Breast epithelium (tissue), 3 donors: ENCODE data around the gene PARP12.

Source experiments
- CTCF ChIP-seq, 3 donors: fragments of 450-650 bp; IDR thresholded peaks; one replicate each; pipeline ENCODE4 v1.5.1; 2016 to 2017; ENCODE audit warnings: antibody characterized with exemption in 3 of 3, mild to moderate bottlenecking in 3 of 3, moderate library complexity in 3 of 3
- POLR2A ChIP-seq: fragments of 450-650 bp; IDR thresholded peaks from one replicate; pipeline ENCODE4 v1.6.1; 2016; ENCODE audit warnings: antibody characterized with exemption, mild to moderate bottlenecking, moderate library complexity
- POLR2AphosphoS5 ChIP-seq, 3 donors: sonication (generic); formaldehyde crosslinking; IDR thresholded peaks; one replicate each; pipeline ENCODE4 v1.6.1; 2017; ENCODE audit warnings: antibody characterized with exemption in 3 of 3

- TF ChIP-seq CTCF (IDR thresholded peaks at IDR 0.05) = no peak
- no peak for TF ChIP-seq POLR2A
- no peak for TF ChIP-seq POLR2AphosphoS5 (IDR thresholded peaks at IDR 0.05)
Measured at GRCh38 chr7:140029072-140029471, 33.7 kb downstream of the PARP12 start.
